ENCODE measurements around the gene BRAP. TPM values are rescaled to one million over a fixed set of nuclear protein-coding genes. Genes with fewer than 3 reads are reported as not detected.
"Not testable (repeated sequence)": the region's sequence is repeated elsewhere in the genome, so short reads cannot be mapped to it uniquely, and the experiment has no call there.

The BRAP gene
- total RNA-seq, 1 donor from 2014 or later: 26.5 TPM

- H3K4me2 ChIP-seq: peak overlapping the region; percentile 91
- Mint-ChIP-seq H3K27ac (peak overlapping the region; percentile 95), H3K4me1 (peaks cover 23% of the 10 kb centered on the region), H3K27me3 (ENCODE audit: insufficient read depth, low read depth) (no peaks in the 10 kb centered on the region), H3K36me3 (peaks cover 12% of the 10 kb centered on the region), H3K9me3 (no peaks in the 10 kb centered on the region), H3K4me3 (peak overlapping the region; percentile 95)
- TF ChIP-seq CTCF (IDR thresholded peaks at IDR 0.05): no peak
- TF ChIP-seq EZH2 (IDR thresholded peaks at IDR 0.05): no peak
- TF ChIP-seq EZH2phosphoT487 (IDR thresholded peaks at IDR 0.05): no peak
- H4K20me1 ChIP-seq (ENCODE audit: low read depth): peaks cover 10% of the 10 kb centered on the region
- peak overlapping the region; percentile 61 for H3K9ac ChIP-seq
- H3K4me3 ChIP-seq: peak overlapping the region; percentile 80
- no peaks in the 10 kb centered on the region for H3K9me3 ChIP-seq (ENCODE audit: low read depth)
- H3K36me3 ChIP-seq: peaks cover 2% of the 10 kb centered on the region
- peaks cover 46% of the 10 kb centered on the region for H3K79me2 ChIP-seq (ENCODE audit: low read depth)
- H3F3A ChIP-seq (ENCODE audit: low read depth): peaks cover 14% of the 10 kb centered on the region
- no peaks in the 10 kb centered on the region for H3K27me3 ChIP-seq
- no peak overlapping the region for H2AFZ ChIP-seq (replicated peaks)
- H3K27ac ChIP-seq: no peak overlapping the region
- DNase-seq (ENCODE audit: low spot score): no peak
- H3K4me1 ChIP-seq: no peaks in the 10 kb centered on the region
Observed at GRCh38 chr12:111686574-111687105, 884 bp upstream of the BRAP start.

GRCh38 chr12:111685322-111685810 lies 390 bp downstream of the BRAP start:
- no peak for DNase-seq (ENCODE audit: low spot score)
- peaks cover 14% of the 10 kb centered on the region for H3F3A ChIP-seq (ENCODE audit: low read depth)
- H3K4me3 Mint-ChIP-seq: peak overlapping the region; percentile 95
- peaks cover 10% of the 10 kb centered on the region for H3K36me3 Mint-ChIP-seq
- H3K79me2 ChIP-seq (ENCODE audit: low read depth): peaks cover 46% of the 10 kb centered on the region
- H3K9me3 Mint-ChIP-seq: no peaks in the 10 kb centered on the region
- H4K20me1 ChIP-seq (ENCODE audit: low read depth): peaks cover 10% of the 10 kb centered on the region
- peak overlapping the region; percentile 96 for H3K9ac ChIP-seq
- peak overlapping the region; percentile 91 for H3K4me2 ChIP-seq
- peak overlapping the region; percentile 92 for H3K27ac Mint-ChIP-seq
- peaks cover 7% of the 10 kb centered on the region for H3K36me3 ChIP-seq
- no peaks in the 10 kb centered on the region for H3K27me3 ChIP-seq
- peak overlapping the region; percentile 80 for H3K4me3 ChIP-seq
- peak overlapping the region; percentile 70 for H2AFZ ChIP-seq (replicated peaks)
- H3K27me3 Mint-ChIP-seq (ENCODE audit: insufficient read depth, low read depth): no peaks in the 10 kb centered on the region
- no peak for TF ChIP-seq EZH2 (IDR thresholded peaks at IDR 0.05)
- TF ChIP-seq EZH2phosphoT487 (IDR thresholded peaks at IDR 0.05): no peak
- no peak for TF ChIP-seq CTCF (IDR thresholded peaks at IDR 0.05)
- no peaks in the 10 kb centered on the region for H3K4me1 ChIP-seq
- H3K4me1 Mint-ChIP-seq: peaks cover 23% of the 10 kb centered on the region
- peak overlapping the region; percentile 50 for H3K27ac ChIP-seq
- no peaks in the 10 kb centered on the region for H3K9me3 ChIP-seq (ENCODE audit: low read depth)

GRCh38 chr12:111684485-111685198 lies 1.1 kb downstream of the BRAP start:
- not testable (repeated sequence) for H3K9me3 Mint-ChIP-seq; H3K27ac ChIP-seq; H3K27me3 Mint-ChIP-seq (ENCODE audit: insufficient read depth, low read depth); H3K36me3 ChIP-seq; H3K9me3 ChIP-seq (ENCODE audit: low read depth); H3K4me1 ChIP-seq; H3K27me3 ChIP-seq; H2AFZ ChIP-seq (replicated peaks)
- peak; percentile 15 for DNase-seq (ENCODE audit: low spot score)
- peak overlapping the region; percentile 91 for H3K4me2 ChIP-seq
- Mint-ChIP-seq H3K27ac (peak overlapping the region; percentile 92), H3K4me1 (peaks cover 23% of the 10 kb centered on the region), H3K4me3 (peak overlapping the region; percentile 95), H3K36me3 (peaks cover 10% of the 10 kb centered on the region)
- peaks cover 14% of the 10 kb centered on the region for H3F3A ChIP-seq (ENCODE audit: low read depth)
- H3K4me3 ChIP-seq: peak overlapping the region; percentile 80
- H3K79me2 ChIP-seq (ENCODE audit: low read depth): peaks cover 46% of the 10 kb centered on the region
- H4K20me1 ChIP-seq (ENCODE audit: low read depth): peaks cover 10% of the 10 kb centered on the region
- H3K9ac ChIP-seq: peak overlapping the region; percentile 96

- H3K27ac Mint-ChIP-seq: no peak overlapping the region
- peaks cover 5% of the 10 kb centered on the region for H4K20me1 ChIP-seq (ENCODE audit: low read depth)
- no peak overlapping the region for H3K9ac ChIP-seq
- H3K36me3 Mint-ChIP-seq: peaks cover 7% of the 10 kb centered on the region
- no peaks in the 10 kb centered on the region for H3K79me2 ChIP-seq (ENCODE audit: low read depth)
- H3K36me3 ChIP-seq: peaks cover 7% of the 10 kb centered on the region
- no peaks in the 10 kb centered on the region for H3F3A ChIP-seq (ENCODE audit: low read depth)
- TF ChIP-seq EZH2 (IDR thresholded peaks at IDR 0.05) (no peak), CTCF (IDR thresholded peaks at IDR 0.05) (no peak), EZH2phosphoT487 (IDR thresholded peaks at IDR 0.05) (no peak)
- DNase-seq (ENCODE audit: low spot score): no peak
- H3K9me3 ChIP-seq (ENCODE audit: low read depth): no peaks in the 10 kb centered on the region
- no peak overlapping the region for H3K4me2 ChIP-seq
- no peak overlapping the region for H3K4me3 Mint-ChIP-seq
- H3K27ac ChIP-seq: no peak overlapping the region
- H3K27me3 Mint-ChIP-seq (ENCODE audit: insufficient read depth, low read depth): no peaks in the 10 kb centered on the region
- no peaks in the 10 kb centered on the region for H3K4me1 ChIP-seq
- no peaks in the 10 kb centered on the region for H3K4me1 Mint-ChIP-seq
- no peak overlapping the region for H2AFZ ChIP-seq (replicated peaks)
- no peaks in the 10 kb centered on the region for H3K9me3 Mint-ChIP-seq
- H3K4me3 ChIP-seq: no peak overlapping the region
- no peaks in the 10 kb centered on the region for H3K27me3 ChIP-seq
Observed at GRCh38 chr12:111677186-111677585, 8.6 kb downstream of the BRAP start.

All from neural progenitor cell (in vitro differentiated cells).